KMS-11 (cell line): ENCODE measurements around the gene NPLOC4.

ENCODE experiments used
- H2AFZ ChIP-seq: fragments of 200-600 bp; sonication (generic); 2 replicates; pipeline ENCODE4 v1.6.1; 2016; ENCODE audit warnings: antibody characterized with exemption, mixed run types, low read depth
- H3K27ac ChIP-seq: fragments of 200-600 bp; sonication (generic); 2 replicates; pipeline ENCODE4 v1.6.1; 2016; ENCODE audit warnings: mild to moderate bottlenecking, mixed run types
- H3K27me3 ChIP-seq: fragments of 200-600 bp; sonication (generic); 2 replicates; pipeline ENCODE4 v1.6.1; 2017; ENCODE audit warnings: mild to moderate bottlenecking, low read depth, mixed run types, moderate library complexity; ENCODE audit not compliant: insufficient read depth
- H3K36me3 ChIP-seq: fragments of 200-600 bp; sonication (generic); 2 replicates; pipeline ENCODE4 v1.6.1; 2017; ENCODE audit warnings: mild to moderate bottlenecking, mixed run types; ENCODE audit not compliant: insufficient read depth
- H3K4me1 ChIP-seq: fragments of 200-600 bp; sonication (generic); 2 replicates; pipeline ENCODE4 v1.6.1; 2016; ENCODE audit warnings: mild to moderate bottlenecking, low read depth, mixed run types; ENCODE audit not compliant: poor library complexity, severe bottlenecking
- H3K4me2 ChIP-seq: fragments of 200-600 bp; sonication (generic); 2 replicates; pipeline ENCODE4 v1.7.0; 2016; ENCODE audit warnings: mild to moderate bottlenecking, mixed run types
- H3K4me3 ChIP-seq: fragments of 200-600 bp; sonication (generic); IDR thresholded peaks from 2 replicates; pipeline ENCODE4 v1.6.1; 2017; ENCODE audit warnings: low read depth, low read length, mixed read lengths; ENCODE audit not compliant: insufficient read depth
- H3K79me2 ChIP-seq: fragments of 200-600 bp; sonication (generic); 2 replicates; pipeline ENCODE4 v1.6.1; 2016; ENCODE audit warnings: low read depth, mixed run types; ENCODE audit not compliant: insufficient read depth
- H3K9ac ChIP-seq: fragments of 200-600 bp; sonication (generic); 2 replicates; pipeline ENCODE4 v1.6.1; 2016; ENCODE audit warnings: mild to moderate bottlenecking, mixed run types
- H4K20me1 ChIP-seq: fragments of 200-600 bp; sonication (generic); 2 replicates; pipeline ENCODE4 v1.6.1; 2016; ENCODE audit warnings: mild to moderate bottlenecking, mixed run types; ENCODE audit not compliant: insufficient read depth
- CTCF ChIP-seq: fragments of 200-600 bp; sonication (generic); conservative IDR thresholded peaks from 2 replicates; pipeline ENCODE4 v1.6.1; 2017; ENCODE audit warnings: low read depth, mild to moderate bottlenecking, antibody characterized with exemption, low read length, moderate library complexity, mixed read lengths

The NPLOC4 gene

GRCh38 chr17:81575836-81576235, 61.1 kb downstream of the NPLOC4 start:
- no peak overlapping the region for H2AFZ ChIP-seq
- no peak for TF ChIP-seq CTCF
- H3K4me3 ChIP-seq = no peak overlapping the region
- H3K36me3 ChIP-seq = peaks cover 6% of the 10 kb centered on the region; the same call in 1 of the 2 replicates
- no peaks in the 10 kb centered on the region for H4K20me1 ChIP-seq
- H3K9ac ChIP-seq = no peak overlapping the region
- H3K79me2 ChIP-seq = no peaks in the 10 kb centered on the region
- no peak overlapping the region for H3K27ac ChIP-seq
- no peaks in the 10 kb centered on the region for H3K27me3 ChIP-seq
- no peak overlapping the region for H3K4me2 ChIP-seq
- peaks cover 4% of the 10 kb centered on the region for H3K4me1 ChIP-seq

GRCh38 chr17:81574643-81574956, 62.3 kb downstream of the NPLOC4 start:
- Histone ChIP-seq H3K36me3 (peaks cover 6% of the 10 kb centered on the region; the same call in 1 of the 2 replicates), H2AFZ (no peak overlapping the region), H3K4me1 (peaks cover 16% of the 10 kb centered on the region), H3K27ac (no peak overlapping the region), H3K27me3 (no peaks in the 10 kb centered on the region), H3K4me3 (no peak overlapping the region), H4K20me1 (no peaks in the 10 kb centered on the region), H3K4me2 (no peak overlapping the region), H3K79me2 (no peaks in the 10 kb centered on the region), H3K9ac (no peak overlapping the region)
- TF ChIP-seq CTCF = no peak

GRCh38 chr17:81573794-81574642, 62.9 kb downstream of the NPLOC4 start:
- Histone ChIP-seq H3K4me3 (no peak overlapping the region), H3K4me1 (peaks cover 22% of the 10 kb centered on the region), H3K27ac (no peak overlapping the region), H3K4me2 (no peak overlapping the region), H4K20me1 (no peaks in the 10 kb centered on the region), H2AFZ (no peak overlapping the region), H3K27me3 (no peaks in the 10 kb centered on the region), H3K9ac (no peak overlapping the region), H3K79me2 (no peaks in the 10 kb centered on the region), H3K36me3 (peaks cover 6% of the 10 kb centered on the region; the same call in 1 of the 2 replicates)
- no peak for TF ChIP-seq CTCF

- Histone ChIP-seq H3K36me3 (peaks cover 12% of the 10 kb centered on the region; the same call in 1 of the 2 replicates), H2AFZ (no peak overlapping the region), H3K27ac (no peak overlapping the region), H3K9ac (no peak overlapping the region), H3K4me2 (no peak overlapping the region), H3K27me3 (no peaks in the 10 kb centered on the region), H3K4me1 (peaks cover 36% of the 10 kb centered on the region), H3K79me2 (no peaks in the 10 kb centered on the region; the same call in 1 of the 2 replicates), H3K4me3 (no peak overlapping the region), H4K20me1 (no peaks in the 10 kb centered on the region)
- TF ChIP-seq CTCF = no peak
Observed at GRCh38 chr17:81572563-81573168, 64.2 kb downstream of the NPLOC4 start.
